GM10248 (cell line): ENCODE results near the gene SLC17A7.
A peak's percentile ranks its signal among the peaks of the same experiment; 100 is the strongest.

ENCODE experiments used
- CTCF ChIA-PET: fragments of 300-600 bp; sonication (Branson Sonifier 250); formaldehyde crosslinking; extraction: SDS; loops from one replicate; lab custom pipeline; 2021; ENCODE audit warnings: antibody characterized with exemption; lab: Yijun Ruan, JAX
- POLR2A ChIA-PET: fragments of 350-650 bp; sonication (Branson Sonifier 250); formaldehyde crosslinking; extraction: SDS; loops from one replicate; lab custom pipeline; 2020; ENCODE audit warnings: antibody characterized with exemption; lab: Yijun Ruan, JAX
- DNase-seq: peaks from one replicate; pipeline ENCODE4 v3.0.0; 2012; ENCODE audit errors: extremely low spot score
- TF ChIP-seq, protein P1 (sequence below): IDR thresholded peaks from 2 replicates; pipeline ENCODE4 v1.5.1; 2012; ENCODE audit warnings: mild to moderate bottlenecking, low read depth; ENCODE audit errors: extremely low read depth, missing control alignments, control extremely low read depth

Gene SLC17A7

DNA sequence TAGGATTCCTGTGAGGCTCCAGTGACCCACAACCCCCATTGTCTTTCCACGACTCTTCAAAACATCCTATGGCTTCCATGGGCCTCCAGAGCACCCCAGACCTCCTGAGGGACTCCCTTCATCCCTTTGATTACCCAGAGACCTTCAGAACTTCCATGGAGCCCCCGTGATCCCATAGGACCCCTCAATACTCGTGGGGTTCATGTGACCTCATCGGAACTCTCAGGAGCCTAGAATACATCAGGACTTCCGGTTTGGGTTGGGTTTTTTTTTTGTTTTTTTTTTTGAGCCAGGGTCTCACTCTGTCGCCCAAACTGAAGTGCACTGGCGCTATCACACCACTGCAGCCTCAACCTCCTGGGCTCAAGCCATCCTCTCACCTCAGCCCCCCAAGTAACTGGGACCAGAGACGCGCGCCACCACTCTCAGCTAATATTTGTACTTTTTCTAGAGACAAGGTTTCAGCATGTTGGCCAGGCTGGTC lies 12.5 kb upstream of the SLC17A7 start:
- CTCF ChIA-PET: interaction anchor here (1.0 to 8.0 kb wide), 5 partner anchors 9 to 19 kb away, joined by 3 to 72 read pairs (median 5); partner anchors contain the start of genes FLT3LG and SLC17A7
- POLR2A ChIA-PET: interaction anchor here (1.0 kb wide), 2 partner anchors 11 to 20 kb away, joined by 3 to 4 read pairs; partner anchors contain the start of gene FLT3LG
- no peak for DNase-seq
- TF ChIP-seq, protein P1, sequence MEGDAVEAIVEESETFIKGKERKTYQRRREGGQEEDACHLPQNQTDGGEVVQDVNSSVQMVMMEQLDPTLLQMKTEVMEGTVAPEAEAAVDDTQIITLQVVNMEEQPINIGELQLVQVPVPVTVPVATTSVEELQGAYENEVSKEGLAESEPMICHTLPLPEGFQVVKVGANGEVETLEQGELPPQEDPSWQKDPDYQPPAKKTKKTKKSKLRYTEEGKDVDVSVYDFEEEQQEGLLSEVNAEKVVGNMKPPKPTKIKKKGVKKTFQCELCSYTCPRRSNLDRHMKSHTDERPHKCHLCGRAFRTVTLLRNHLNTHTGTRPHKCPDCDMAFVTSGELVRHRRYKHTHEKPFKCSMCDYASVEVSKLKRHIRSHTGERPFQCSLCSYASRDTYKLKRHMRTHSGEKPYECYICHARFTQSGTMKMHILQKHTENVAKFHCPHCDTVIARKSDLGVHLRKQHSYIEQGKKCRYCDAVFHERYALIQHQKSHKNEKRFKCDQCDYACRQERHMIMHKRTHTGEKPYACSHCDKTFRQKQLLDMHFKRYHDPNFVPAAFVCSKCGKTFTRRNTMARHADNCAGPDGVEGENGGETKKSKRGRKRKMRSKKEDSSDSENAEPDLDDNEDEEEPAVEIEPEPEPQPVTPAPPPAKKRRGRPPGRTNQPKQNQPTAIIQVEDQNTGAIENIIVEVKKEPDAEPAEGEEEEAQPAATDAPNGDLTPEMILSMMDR: no peak

DNA sequence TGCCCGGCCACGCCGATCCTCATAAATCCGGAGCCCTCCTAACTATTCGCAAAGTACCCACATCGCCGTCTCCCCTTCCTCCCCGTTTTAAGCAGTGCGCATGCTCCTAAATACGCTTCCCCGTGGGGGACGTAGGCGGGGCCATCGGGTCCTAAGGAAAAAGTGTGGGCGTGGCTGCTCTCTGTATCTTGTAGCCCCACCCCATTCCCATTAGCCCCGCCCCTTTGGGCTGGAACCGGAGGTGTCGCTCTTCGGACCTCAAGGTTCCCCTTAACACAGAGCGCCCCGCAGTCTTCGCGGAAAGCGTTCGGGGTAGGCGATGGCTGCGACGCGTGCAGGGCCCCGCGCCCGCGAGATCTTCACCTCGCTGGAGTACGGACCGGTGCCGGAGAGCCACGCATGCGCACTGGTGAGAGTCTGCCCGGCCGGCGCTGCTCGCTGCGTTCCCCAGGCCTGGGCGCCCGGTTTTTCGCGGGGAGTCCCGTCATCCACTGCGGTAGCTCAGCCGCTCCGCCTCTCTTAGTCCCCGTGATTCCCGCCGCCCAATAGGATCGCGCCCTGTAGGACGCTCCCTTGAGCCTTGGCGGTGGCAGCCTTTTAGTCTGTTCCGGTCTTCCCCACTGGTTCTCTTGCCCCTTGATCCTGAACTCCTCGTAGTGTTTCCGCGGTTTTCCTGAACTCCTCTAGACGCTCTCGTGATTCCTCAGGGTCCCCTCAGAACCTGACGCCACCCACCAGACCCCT lies 11.9 kb upstream of the SLC17A7 start, which contains the start of gene ALDH16A1:
Gene ALDH16A1, plus strand, starts transcription at position 213 of the 744 bp plus-strand sequence. Its CDS starts 107 bp downstream, at position 320.
- TF ChIP-seq, protein P1: no peak
- ChIA-PET CTCF (interaction anchor here (1.0 to 3.2 kb wide), 5 partner anchors 8 to 238 kb away, joined by 3 to 15 read pairs (median 4); partner anchors contain the start of gene SLC17A7), POLR2A (interaction anchor here (0.6 to 1.0 kb wide), 4 partner anchors 11 to 148 kb away, joined by 3 to 5 read pairs (median 4); partner anchors contain the start of gene FLT3LG)
- DNase-seq: peak; percentile 97

DNA sequence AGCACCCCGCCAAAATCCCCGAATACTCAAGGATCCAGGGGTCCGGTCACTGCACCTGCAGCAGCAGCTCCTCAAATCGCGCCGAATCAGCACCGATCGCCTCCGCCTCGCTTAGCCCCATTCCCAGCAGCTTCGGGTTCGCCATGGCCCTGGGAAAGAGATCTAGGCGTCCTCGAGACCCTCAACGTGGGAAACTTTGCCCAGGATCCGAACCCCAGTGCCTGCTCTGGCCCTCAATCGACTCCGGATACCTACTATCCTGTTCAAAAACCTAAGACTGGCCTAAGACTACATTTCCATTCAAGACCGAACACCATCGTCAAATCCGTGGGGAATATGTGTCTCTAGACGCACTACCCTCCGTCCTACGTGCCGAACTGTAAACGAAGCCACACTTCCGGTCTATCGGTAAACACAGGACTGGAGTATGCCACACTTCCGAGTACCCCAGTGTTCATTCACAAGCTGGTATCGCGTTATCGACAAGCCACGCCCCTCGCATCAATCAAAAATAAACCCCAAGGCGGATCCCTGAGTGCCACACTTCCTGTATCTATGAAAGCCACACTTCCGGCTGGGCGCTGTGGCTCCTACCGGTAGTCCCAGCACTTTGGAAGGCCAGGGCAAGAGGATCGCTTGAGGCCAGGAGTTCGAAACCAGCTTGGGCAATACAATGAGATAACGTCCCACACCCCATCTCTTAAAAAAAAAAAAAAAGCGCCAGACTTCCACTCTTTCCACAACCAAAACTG lies 10.3 kb upstream of the SLC17A7 start, which contains the start of gene PIH1D1:
Gene PIH1D1, minus strand, starts transcription at position 385 of the 752 bp plus-strand sequence. Its CDS starts 240 bp downstream, at position 145.
- POLR2A ChIA-PET: interaction anchor here (0.5 to 1.4 kb wide), 5 partner anchors 9 to 938 kb away, joined by 3 to 11 read pairs (median 4); no protein-coding TSS in a partner anchor
- CTCF ChIA-PET: interaction anchor here (0.7 to 3.2 kb wide), 8 partner anchors 9 to 230 kb away, joined by 3 to 15 read pairs (median 3); partner anchors contain the start of gene KASH5
- DNase-seq: peak; percentile 92
- TF ChIP-seq, protein P1: no peak

DNA sequence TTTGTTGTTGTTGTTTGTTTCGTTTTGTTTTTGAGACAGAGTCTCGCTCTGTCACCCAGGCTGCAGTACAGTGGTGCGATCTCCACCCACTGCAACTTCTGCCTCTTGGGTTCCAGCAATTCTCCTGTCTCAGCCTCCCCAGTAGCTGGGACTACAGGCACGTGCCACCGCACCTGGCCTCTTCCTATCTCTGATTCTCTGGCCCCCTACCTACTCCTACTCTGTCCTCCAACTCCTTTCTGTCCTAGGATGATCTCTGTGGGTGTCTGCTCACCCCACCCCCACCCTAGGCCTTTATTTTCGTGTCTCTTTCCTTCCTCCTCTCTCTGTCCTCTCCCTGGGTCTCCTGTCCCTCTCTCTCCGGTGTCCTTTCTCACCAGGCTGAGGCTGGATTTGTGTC lies 9.1 kb upstream of the SLC17A7 start:
- POLR2A ChIA-PET: no interaction called here
- TF ChIP-seq, protein P1: no peak
- DNase-seq: no peak
- CTCF ChIA-PET: interaction anchor here (2.4 kb wide), 1 partner anchor 8 kb away, joined by 8 read pairs; no protein-coding TSS in a partner anchor

DNA sequence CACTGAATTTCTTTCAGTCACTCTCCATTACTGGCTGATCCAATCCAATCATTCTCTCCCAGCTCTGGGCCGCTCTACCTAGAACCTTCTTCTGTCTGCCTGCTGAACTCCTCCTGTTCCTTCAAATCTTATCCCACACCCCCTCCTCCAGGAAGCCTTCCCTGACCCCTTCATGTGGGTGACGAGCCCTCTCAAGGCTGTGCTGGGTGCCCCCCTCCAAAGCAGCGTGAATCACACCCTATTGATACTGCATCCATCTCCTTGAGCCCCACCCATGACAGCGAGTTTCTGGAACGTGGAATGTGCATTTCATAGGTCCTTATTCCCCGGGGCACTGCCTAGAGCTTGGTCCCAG lies 7.1 kb upstream of the SLC17A7 start:
- no peak for DNase-seq
- POLR2A ChIA-PET: no interaction called here
- TF ChIP-seq, protein P1: no peak
- CTCF ChIA-PET: interaction anchor here (0.9 kb wide), 1 partner anchor 25 kb away, joined by 3 read pairs; no protein-coding TSS in a partner anchor
